ENCODE measurements around the gene CCDC149. TPM values are rescaled to one million over a fixed set of nuclear protein-coding genes. Genes with fewer than 3 reads are reported as not detected.

The CCDC149 gene
- total RNA-seq, 4 donors from 2014 or later = 6.5 to 17.4 (median 12.3) TPM

DNA sequence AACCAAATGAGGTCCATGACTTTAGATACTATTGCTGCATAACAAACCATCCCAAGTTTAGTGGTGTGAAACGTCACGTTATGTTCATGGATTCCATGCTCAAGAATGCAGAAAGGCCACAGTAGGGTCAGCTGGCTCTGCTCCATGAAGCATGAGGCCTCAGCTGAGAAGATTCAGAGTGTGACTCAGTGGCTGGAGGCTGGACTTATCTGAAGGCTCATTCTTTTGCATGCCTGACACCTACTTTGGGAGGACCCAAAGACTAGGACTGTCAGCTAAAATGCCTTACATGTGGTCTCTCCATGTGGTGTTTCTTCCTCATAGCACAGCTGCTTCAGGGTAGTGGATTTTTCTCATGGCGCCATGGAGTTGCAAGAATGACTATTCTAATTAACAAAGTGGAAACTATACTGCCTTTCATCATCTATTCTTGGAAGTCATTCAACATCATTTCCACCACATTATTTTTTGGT is 11.5 kb upstream of the CCDC149 start:
- no peak for DNase-seq (ENCODE audit: low spot score in 2 of 2)
- 63% methylated on average over 3 of the region's 3 CpGs for WGBS
- Histone ChIP-seq H3K4me3 (no peak overlapping the region), H3K27me3 (no peaks in the 10 kb centered on the region), H3K36me3 (no peaks in the 10 kb centered on the region), H3K4me1 (no peaks in the 10 kb centered on the region), H3K9me3 (no peaks in the 10 kb centered on the region), H3K27ac (no peak overlapping the region)
- no peak for TF ChIP-seq POLR2A (IDR thresholded peaks at IDR 0.05)
- no peak for TF ChIP-seq POLR2AphosphoS5 (IDR thresholded peaks at IDR 0.05)
- TF ChIP-seq, protein P1, sequence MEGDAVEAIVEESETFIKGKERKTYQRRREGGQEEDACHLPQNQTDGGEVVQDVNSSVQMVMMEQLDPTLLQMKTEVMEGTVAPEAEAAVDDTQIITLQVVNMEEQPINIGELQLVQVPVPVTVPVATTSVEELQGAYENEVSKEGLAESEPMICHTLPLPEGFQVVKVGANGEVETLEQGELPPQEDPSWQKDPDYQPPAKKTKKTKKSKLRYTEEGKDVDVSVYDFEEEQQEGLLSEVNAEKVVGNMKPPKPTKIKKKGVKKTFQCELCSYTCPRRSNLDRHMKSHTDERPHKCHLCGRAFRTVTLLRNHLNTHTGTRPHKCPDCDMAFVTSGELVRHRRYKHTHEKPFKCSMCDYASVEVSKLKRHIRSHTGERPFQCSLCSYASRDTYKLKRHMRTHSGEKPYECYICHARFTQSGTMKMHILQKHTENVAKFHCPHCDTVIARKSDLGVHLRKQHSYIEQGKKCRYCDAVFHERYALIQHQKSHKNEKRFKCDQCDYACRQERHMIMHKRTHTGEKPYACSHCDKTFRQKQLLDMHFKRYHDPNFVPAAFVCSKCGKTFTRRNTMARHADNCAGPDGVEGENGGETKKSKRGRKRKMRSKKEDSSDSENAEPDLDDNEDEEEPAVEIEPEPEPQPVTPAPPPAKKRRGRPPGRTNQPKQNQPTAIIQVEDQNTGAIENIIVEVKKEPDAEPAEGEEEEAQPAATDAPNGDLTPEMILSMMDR (IDR thresholded peaks at IDR 0.05) = no peak
- no peak for TF ChIP-seq EP300 (IDR thresholded peaks at IDR 0.05)

DNA sequence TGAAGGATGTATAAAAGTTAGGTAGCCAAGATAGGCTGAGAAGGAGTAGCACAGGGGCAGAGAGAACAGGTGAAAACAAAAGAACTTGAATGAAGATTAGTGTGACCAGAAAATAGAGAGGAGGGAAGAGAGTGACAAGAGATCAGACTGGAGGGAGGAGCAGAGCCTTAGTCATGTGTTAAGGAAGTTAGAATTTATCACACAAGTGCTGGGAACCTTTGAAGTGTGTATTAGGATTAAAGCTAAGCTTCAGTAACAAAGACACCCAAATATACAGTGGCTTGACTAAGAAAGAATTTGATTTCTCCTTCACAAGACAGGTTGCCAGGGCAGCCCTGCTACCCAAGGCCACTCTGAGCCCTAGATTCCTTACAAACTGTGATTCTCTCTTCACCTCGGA is 10.7 kb upstream of the CCDC149 start:
- H3K27ac ChIP-seq = no peak overlapping the region
- no peak for TF ChIP-seq POLR2A (IDR thresholded peaks at IDR 0.05)
- no peak for TF ChIP-seq EP300 (IDR thresholded peaks at IDR 0.05)
- no peak for TF ChIP-seq POLR2AphosphoS5 (IDR thresholded peaks at IDR 0.05)
- TF ChIP-seq, protein P1 (IDR thresholded peaks at IDR 0.05) = no peak
- H3K4me3 ChIP-seq = no peak overlapping the region
- no peaks in the 10 kb centered on the region for H3K9me3 ChIP-seq
- WGBS = 63% methylated on average over 1 of the region's 1 CpG
- no peaks in the 10 kb centered on the region for H3K4me1 ChIP-seq
- H3K27me3 ChIP-seq = no peaks in the 10 kb centered on the region
- DNase-seq (ENCODE audit: low spot score in 2 of 2) = no peak
- H3K36me3 ChIP-seq = no peaks in the 10 kb centered on the region

GRCh38 chr4:24923002-24923401 is 10.2 kb upstream of the CCDC149 start:
- H3K4me1 ChIP-seq = no peaks in the 10 kb centered on the region
- no peak overlapping the region for H3K27ac ChIP-seq
- no peaks in the 10 kb centered on the region for H3K9me3 ChIP-seq
- TF ChIP-seq, protein P1 (IDR thresholded peaks at IDR 0.05) = no peak
- H3K36me3 ChIP-seq = no peaks in the 10 kb centered on the region
- H3K27me3 ChIP-seq = no peaks in the 10 kb centered on the region
- no peak overlapping the region for H3K4me3 ChIP-seq
- 92% methylated on average over 2 of the region's 2 CpGs for WGBS
- no peak for DNase-seq (ENCODE audit: low spot score in 2 of 2)

DNA sequence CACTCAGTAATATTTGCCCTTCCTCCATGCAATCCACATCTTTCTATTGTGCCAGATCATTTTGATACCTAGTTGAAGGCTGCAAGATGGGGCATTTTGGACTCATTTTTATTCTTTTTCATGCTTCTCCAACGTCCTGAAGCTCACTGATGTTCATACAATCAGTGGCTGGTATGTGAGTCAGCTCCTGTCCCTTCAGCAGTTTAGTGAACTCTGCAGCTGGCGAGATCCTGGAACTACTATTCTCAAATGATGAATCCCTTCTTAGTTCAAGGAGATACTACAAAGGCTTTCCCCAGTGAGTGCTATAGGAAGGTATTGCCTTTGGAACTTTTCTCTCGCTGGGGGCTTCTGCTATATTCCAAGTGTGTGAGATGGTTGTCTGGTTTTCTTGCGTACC is 9.6 kb upstream of the CCDC149 start:
- WGBS = 61% methylated on average over 4 of the region's 4 CpGs
- TF ChIP-seq POLR2A (IDR thresholded peaks at IDR 0.05) (no peak), EP300 (IDR thresholded peaks at IDR 0.05) (no peak)
- no peaks in the 10 kb centered on the region for H3K9me3 ChIP-seq
- DNase-seq (ENCODE audit: low spot score in 2 of 2) = no peak
- no peaks in the 10 kb centered on the region for H3K4me1 ChIP-seq
- no peak overlapping the region for H3K4me3 ChIP-seq
- H3K36me3 ChIP-seq = no peaks in the 10 kb centered on the region
- H3K27me3 ChIP-seq = no peaks in the 10 kb centered on the region
- H3K27ac ChIP-seq = no peak overlapping the region

- Histone ChIP-seq H3K27me3 (no peaks in the 10 kb centered on the region), H3K27ac (no peak overlapping the region), H3K9me3 (no peaks in the 10 kb centered on the region), H3K36me3 (no peaks in the 10 kb centered on the region), H3K4me3 (no peak overlapping the region), H3K4me1 (no peaks in the 10 kb centered on the region)
- no peak for DNase-seq (ENCODE audit: low spot score in 2 of 2)
- WGBS = 79% methylated on average over 6 of the region's 6 CpGs
- TF ChIP-seq POLR2AphosphoS5 (IDR thresholded peaks at IDR 0.05) = no peak
- no peak for TF ChIP-seq EP300 (IDR thresholded peaks at IDR 0.05)
- TF ChIP-seq, protein P1 (IDR thresholded peaks at IDR 0.05) = no peak
- TF ChIP-seq POLR2A (IDR thresholded peaks at IDR 0.05) = no peak
Observed at GRCh38 chr4:24921491-24921890, 8.6 kb upstream of the CCDC149 start.

DNA sequence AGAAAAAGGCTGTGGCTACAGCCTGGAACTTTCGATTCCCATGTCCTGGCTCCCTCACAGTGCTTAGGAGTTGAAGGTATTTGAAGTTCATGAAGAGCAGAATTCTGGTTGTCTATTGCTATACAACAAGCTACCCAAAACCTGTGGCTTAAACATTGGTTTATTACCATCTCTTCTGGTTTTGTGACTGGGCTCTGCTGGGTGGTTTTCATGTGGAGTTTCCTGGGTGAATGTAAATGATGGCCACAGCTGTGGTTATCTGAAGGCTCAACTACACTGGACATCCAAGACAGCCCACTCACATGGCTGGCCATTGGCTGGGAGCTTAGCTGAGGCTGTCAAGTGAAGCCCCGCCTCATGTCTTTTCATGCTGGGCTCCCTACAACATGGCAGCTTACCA is 7.2 kb upstream of the CCDC149 start:
- no peak for TF ChIP-seq EP300 (IDR thresholded peaks at IDR 0.05)
- TF ChIP-seq, protein P1 (IDR thresholded peaks at IDR 0.05) = no peak
- no peak for TF ChIP-seq POLR2A (IDR thresholded peaks at IDR 0.05)
- no peak for TF ChIP-seq POLR2AphosphoS5 (IDR thresholded peaks at IDR 0.05)
- no peak overlapping the region for H3K27ac ChIP-seq
- WGBS = 86% methylated on average over 1 of the region's 2 CpGs

More for the DNA sequence above, 7.2 kb upstream of the CCDC149 start:
- Histone ChIP-seq H3K36me3 (no peaks in the 10 kb centered on the region), H3K4me1 (peaks cover 3% of the 10 kb centered on the region), H3K4me3 (no peak overlapping the region), H3K9me3 (no peaks in the 10 kb centered on the region), H3K27me3 (no peaks in the 10 kb centered on the region)
- no peak for DNase-seq (ENCODE audit: low spot score in 2 of 2)
